Ishikawa (cell line): ENCODE data around the gene SMAD7.

Experiments
- CEBPB ChIP-seq: IDR thresholded peaks from 2 replicates; pipeline ENCODE4 v1.6.1; 2012
- CREB1 ChIP-seq: IDR thresholded peaks from 2 replicates; pipeline ENCODE4 v1.6.1; 2012; ENCODE audit warnings: low read depth
- EGR1 ChIP-seq: IDR thresholded peaks from 2 replicates; pipeline ENCODE4 v1.6.1; 2012
- EP300 ChIP-seq: IDR thresholded peaks from 2 replicates; pipeline ENCODE4 v1.6.1; 2012; ENCODE audit warnings: borderline replicate concordance
- FOXM1 ChIP-seq: IDR thresholded peaks from 2 replicates; pipeline ENCODE4 v1.6.1; 2012; ENCODE audit warnings: low read depth, borderline replicate concordance
- NFIC ChIP-seq: IDR thresholded peaks from 2 replicates; pipeline ENCODE4 v1.6.1; 2012
- RAD21 ChIP-seq: IDR thresholded peaks from 2 replicates; pipeline ENCODE4 v1.6.1; 2012; ENCODE audit warnings: low read depth
- REST ChIP-seq: IDR thresholded peaks from 2 replicates; pipeline ENCODE4 v1.6.1; 2012; ENCODE audit warnings: low read depth, mild to moderate bottlenecking
- TAF1 ChIP-seq: IDR thresholded peaks from 2 replicates; pipeline ENCODE4 v1.6.1; 2012; ENCODE audit warnings: low read depth, mild to moderate bottlenecking
- TCF12 ChIP-seq: IDR thresholded peaks from 2 replicates; pipeline ENCODE4 v1.6.1; 2012; ENCODE audit warnings: low read depth
- TEAD4 ChIP-seq: IDR thresholded peaks from 2 replicates; pipeline ENCODE4 v1.6.1; 2012
- USF1 ChIP-seq: IDR thresholded peaks from 2 replicates; pipeline ENCODE4 v1.6.1; 2012
- YY1 ChIP-seq: IDR thresholded peaks from 2 replicates; pipeline ENCODE4 v1.6.1; 2012; ENCODE audit warnings: low read depth
- ZBTB7A ChIP-seq: IDR thresholded peaks from 2 replicates; pipeline ENCODE4 v1.6.1; 2012; ENCODE audit warnings: low read depth
- TF ChIP-seq, protein P1 (sequence below): IDR thresholded peaks from 2 replicates; pipeline ENCODE4 v1.6.1; 2012

SMAD7 gene

DNA sequence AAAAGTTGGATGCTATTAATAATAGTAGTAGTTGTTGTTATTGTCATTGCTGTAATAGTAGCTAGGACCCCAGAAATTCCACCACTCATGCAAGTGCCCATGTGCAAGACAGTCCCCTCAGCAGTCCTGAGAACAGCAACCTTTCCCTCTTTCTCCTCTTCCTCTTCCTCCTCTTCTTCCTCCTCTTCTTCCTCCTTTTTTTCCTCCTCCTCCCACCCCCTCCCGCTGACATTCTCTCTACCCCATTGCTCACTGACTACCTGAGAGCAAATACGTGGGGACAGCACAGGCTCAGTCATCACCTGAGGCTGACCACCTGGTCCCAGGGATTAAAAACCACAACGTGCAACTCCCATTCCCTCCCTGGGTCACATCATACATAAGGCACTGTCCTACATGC, 41.8 kb downstream of the SMAD7 start:
- TF ChIP-seq RAD21 (no peak), FOXM1 (no peak), YY1 (no peak), TEAD4 (no peak), TCF12 (no peak), TAF1 (no peak), REST (no peak), CREB1 (no peak), CEBPB (no peak), NFIC (no peak), EP300 (no peak), USF1 (no peak), ZBTB7A (no peak), EGR1 (no peak)
- TF ChIP-seq, protein P1, sequence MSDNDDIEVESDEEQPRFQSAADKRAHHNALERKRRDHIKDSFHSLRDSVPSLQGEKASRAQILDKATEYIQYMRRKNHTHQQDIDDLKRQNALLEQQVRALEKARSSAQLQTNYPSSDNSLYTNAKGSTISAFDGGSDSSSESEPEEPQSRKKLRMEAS = no peak

GRCh38 chr18:48905513-48905912, 45.3 kb downstream of the SMAD7 start:
- no peak for TF ChIP-seq REST
- TF ChIP-seq, protein P1 = no peak
- no peak for TF ChIP-seq ZBTB7A
- no peak for TF ChIP-seq CREB1
- TF ChIP-seq TAF1 = no peak
- no peak for TF ChIP-seq TEAD4
- no peak for TF ChIP-seq YY1
- no peak for TF ChIP-seq NFIC
- TF ChIP-seq EP300 = no peak
- TF ChIP-seq RAD21 = no peak
- TF ChIP-seq TCF12 = no peak
- no peak for TF ChIP-seq USF1
- no peak for TF ChIP-seq CEBPB
- no peak for TF ChIP-seq EGR1
- TF ChIP-seq FOXM1 = no peak

- TF ChIP-seq TCF12 (no peak), CREB1 (no peak), TAF1 (no peak), ZBTB7A (no peak), EGR1 (no peak), TEAD4 (no peak), FOXM1 (no peak), REST (no peak), USF1 (no peak), NFIC (no peak), EP300 (no peak), YY1 (no peak), RAD21 (no peak), CEBPB (no peak)
- TF ChIP-seq, protein P1 = no peak
Observed at GRCh38 chr18:48904847-48905394, 45.8 kb downstream of the SMAD7 start.
